Nephron progenitor cell (in vitro differentiated cells): ENCODE data around the gene CMPK2.

ENCODE experiments used
- DNase-seq: peaks from one replicate; pipeline ENCODE4 v3.0.0; 2021
- H3K27ac Mint-ChIP-seq: 2 replicates; pipeline ENCODE4 v1.8.0; 2021; ENCODE audit warnings: mild to moderate bottlenecking, moderate library complexity, mixed read lengths
- H3K27me3 Mint-ChIP-seq: 2 replicates; pipeline ENCODE4 v1.8.0; 2021; ENCODE audit warnings: mild to moderate bottlenecking, low read depth, mixed read lengths; ENCODE audit not compliant: poor library complexity
- H3K36me3 Mint-ChIP-seq: 2 replicates; pipeline ENCODE4 v1.8.0; 2021; ENCODE audit warnings: low read depth, mixed read lengths
- H3K4me1 Mint-ChIP-seq: 2 replicates; pipeline ENCODE4 v1.8.0; 2021; ENCODE audit warnings: mixed read lengths
- H3K4me3 Mint-ChIP-seq: 2 replicates; pipeline ENCODE4 v1.8.0; 2021; ENCODE audit warnings: mild to moderate bottlenecking, moderate library complexity, mixed read lengths
- H3K9me3 Mint-ChIP-seq: 2 replicates; pipeline ENCODE4 v1.8.0; 2021; ENCODE audit warnings: mild to moderate bottlenecking, moderate library complexity, mixed read lengths
- CTCF ChIP-seq: fragments of 200-600 bp; sonication (generic); IDR thresholded peaks from 2 replicates; pipeline ENCODE4 v1.5.0; 2021; ENCODE audit warnings: antibody characterized with exemption

Gene CMPK2

GRCh38 chr2:6893876-6894482 lies 28.3 kb upstream of the CMPK2 start:
- peaks cover 14% of the 10 kb centered on the region for H3K27me3 Mint-ChIP-seq
- H3K4me1 Mint-ChIP-seq: no peaks in the 10 kb centered on the region
- no peaks in the 10 kb centered on the region for H3K36me3 Mint-ChIP-seq
- no peak for TF ChIP-seq CTCF
- DNase-seq: no peak
- no peak overlapping the region for H3K27ac Mint-ChIP-seq
- H3K9me3 Mint-ChIP-seq: no peaks in the 10 kb centered on the region
- H3K4me3 Mint-ChIP-seq: no peak overlapping the region

GRCh38 chr2:6888724-6889123 lies 23.0 kb upstream of the CMPK2 start:
- Mint-ChIP-seq H3K27me3 (peaks cover 5% of the 10 kb centered on the region), H3K36me3 (no peaks in the 10 kb centered on the region)

GRCh38 chr2:6887751-6888192 lies 22.1 kb upstream of the CMPK2 start:
- no peaks in the 10 kb centered on the region for H3K9me3 Mint-ChIP-seq
- no peak overlapping the region for H3K27ac Mint-ChIP-seq
- peaks cover 3% of the 10 kb centered on the region for H3K27me3 Mint-ChIP-seq
- no peak for DNase-seq
- H3K4me1 Mint-ChIP-seq: no peaks in the 10 kb centered on the region
- no peak for TF ChIP-seq CTCF
- no peaks in the 10 kb centered on the region for H3K36me3 Mint-ChIP-seq
- no peak overlapping the region for H3K4me3 Mint-ChIP-seq

More at GRCh38 chr2:6888724-6889123, 23.0 kb upstream of the CMPK2 start:
- DNase-seq: no peak
- Mint-ChIP-seq H3K4me3 (no peak overlapping the region), H3K27ac (no peak overlapping the region), H3K9me3 (no peaks in the 10 kb centered on the region), H3K4me1 (no peaks in the 10 kb centered on the region)
- no peak for TF ChIP-seq CTCF

- Mint-ChIP-seq H3K27me3 (peaks cover 3% of the 10 kb centered on the region), H3K4me3 (no peak overlapping the region), H3K4me1 (peaks cover 2% of the 10 kb centered on the region), H3K27ac (no peak overlapping the region), H3K36me3 (peaks cover 2% of the 10 kb centered on the region), H3K9me3 (peaks cover 2% of the 10 kb centered on the region)
- no peak for DNase-seq
- no peak for TF ChIP-seq CTCF
These were observed 20.3 kb upstream of the CMPK2 start for GRCh38 chr2:6885968-6886367.

GRCh38 chr2:6885551-6885950 lies 19.8 kb upstream of the CMPK2 start:
- Mint-ChIP-seq H3K36me3 (peaks cover 6% of the 10 kb centered on the region), H3K27ac (no peak overlapping the region), H3K9me3 (peaks cover 6% of the 10 kb centered on the region), H3K27me3 (peaks cover 3% of the 10 kb centered on the region), H3K4me1 (peaks cover 4% of the 10 kb centered on the region), H3K4me3 (no peak overlapping the region)
- TF ChIP-seq CTCF: no peak
- no peak for DNase-seq

- no peak for DNase-seq
- Mint-ChIP-seq H3K27me3 (peaks cover 8% of the 10 kb centered on the region), H3K4me3 (no peak overlapping the region), H3K9me3 (peaks cover 23% of the 10 kb centered on the region), H3K4me1 (peaks cover 4% of the 10 kb centered on the region), H3K36me3 (peaks cover 16% of the 10 kb centered on the region), H3K27ac (peak overlapping the region; percentile 16)
- TF ChIP-seq CTCF: no peak
These were observed 17.9 kb upstream of the CMPK2 start for GRCh38 chr2:6883448-6884122.
